ENCODE measurements around the gene FAM162A.

GRCh38 chr3:122343654-122344053 lies 40.3 kb upstream of the FAM162A start:
- TF ChIP-seq CTCF (IDR thresholded peaks at IDR 0.05) (no peak), ZFX (IDR thresholded peaks at IDR 0.05; ENCODE audit: borderline replicate concordance) (no peak)
